Measurements from ENCODE around the gene CYB5R2.

DNA sequence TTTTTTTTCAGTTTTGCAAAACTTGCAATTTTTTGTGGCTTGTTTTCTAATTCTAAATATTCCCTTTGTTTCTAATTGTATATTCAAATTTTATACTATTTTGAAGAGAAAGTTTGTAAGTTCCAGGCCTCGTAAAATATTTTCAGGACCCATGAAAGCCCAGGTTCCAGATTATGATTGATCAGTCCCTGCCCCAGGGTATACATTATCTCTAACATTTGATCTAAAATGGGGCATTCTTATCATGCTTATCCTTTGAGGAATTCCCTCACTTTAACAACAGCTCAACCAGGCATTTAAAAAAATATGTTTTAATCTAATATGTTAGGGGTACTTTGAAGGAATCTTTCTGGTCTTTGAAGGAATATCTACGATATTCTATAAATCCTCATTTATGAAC lies 26.4 kb downstream of the CYB5R2 start:
- TF ChIP-seq TAF1 (IDR thresholded peaks at IDR 0.05; ENCODE audit: low read depth), result no peak
- no peak for TF ChIP-seq NFIC (IDR thresholded peaks at IDR 0.05)
- TF ChIP-seq MAX (IDR thresholded peaks at IDR 0.05), result no peak
- no peak for TF ChIP-seq USF1 (IDR thresholded peaks at IDR 0.05)
- no peak for TF ChIP-seq EP300 (IDR thresholded peaks at IDR 0.05; ENCODE audit: borderline replicate concordance)
- TF ChIP-seq REST (IDR thresholded peaks at IDR 0.05; ENCODE audit: low read depth), result no peak
- TF ChIP-seq CEBPB (IDR thresholded peaks at IDR 0.05), result no peak
- no peak for TF ChIP-seq YY1 (IDR thresholded peaks at IDR 0.05; ENCODE audit: low read depth)
- no peak for TF ChIP-seq ZBTB7A (IDR thresholded peaks at IDR 0.05; ENCODE audit: low read depth)
- TF ChIP-seq TCF12 (IDR thresholded peaks at IDR 0.05; ENCODE audit: low read depth), result no peak
- no peak for TF ChIP-seq RAD21 (IDR thresholded peaks at IDR 0.05; ENCODE audit: low read depth)
